ENCODE measurements around the gene HOXD13. TPM values are rescaled to one million over a fixed set of nuclear protein-coding genes. Genes with fewer than 3 reads are reported as not detected.

HOXD13 gene
- total and polyA plus RNA-seq, 2 of the 8 experiments (the other 6 are each of a cell fraction or from before 2014, with no cell fraction given), result not detected

- H3K18ac ChIP-seq (ENCODE audit: extremely low read depth, low read length), result peak overlapping the region; percentile 32; the same call in 1 of the 2 replicates
- peaks cover 0 to 19% (median 0%) of the 10 kb centered on the region in 4 experiments; a peak in 1 of 8 replicates for H3K36me3 ChIP-seq (ENCODE audit: control insufficient read depth in 2 of 4, insufficient read depth in 4 of 4, low read length in 3 of 4)
- H2AFZ ChIP-seq (ENCODE audit: low read length), result no peak overlapping the region
- H3K4me2 ChIP-seq (ENCODE audit: insufficient read depth in 1 of 2, low read depth in 2 of 2, low read length in 2 of 2), result no peak overlapping the region
- H3K23ac ChIP-seq (ENCODE audit: insufficient read length), result no peak overlapping the region
- H2BK5ac ChIP-seq (ENCODE audit: low read depth, low read length), result no peak overlapping the region
- no peak overlapping the region for H2BK120ac ChIP-seq (replicated peaks; ENCODE audit: low read depth, low read length)
- DNase-seq (ENCODE audit: low read depth in 1 of 2, low spot score in 2 of 2) (peak in 1 of 2 experiments; percentile 29), FAIRE-seq (no peak)
- no peak overlapping the region; the same call in 1 of the 2 replicates for H2AK5ac ChIP-seq (ENCODE audit: low read depth, low read length)
- H3K4me3 ChIP-seq (ENCODE audit: extremely low read depth in 1 of 4, insufficient read depth in 2 of 4, low read depth in 3 of 4, low read length in 4 of 4), result no peak overlapping the region
- no peaks in the 10 kb centered on the region for H3K9me3 ChIP-seq (ENCODE audit: insufficient read depth in 2 of 2, low read depth in 1 of 2, low read length in 1 of 2)
- H2BK15ac ChIP-seq (ENCODE audit: low read length), result no peak overlapping the region
- POLR2A ChIA-PET (ENCODE audit: partially characterized antibody), result no interaction called here
- peaks cover 7 to 29% of the 10 kb centered on the region in 2 experiments for H4K20me1 ChIP-seq (replicated peaks in 1 of 2; ENCODE audit: control insufficient read depth in 1 of 2, insufficient read depth in 2 of 2, low read length in 2 of 2)
- no peaks in the 10 kb centered on the region for H3K79me1 ChIP-seq (ENCODE audit: low read depth, low read length)
- no peaks in the 10 kb centered on the region for H3K79me2 ChIP-seq (ENCODE audit: control insufficient read depth in 1 of 2, insufficient read depth in 2 of 2, low read length in 2 of 2)
- peaks cover 3% of the 10 kb centered on the region; the same call in 1 of the 2 replicates for H3K23me2 ChIP-seq (ENCODE audit: low read depth, low read length)
- H2BK12ac ChIP-seq (ENCODE audit: low read depth, low read length), result no peak overlapping the region
- H4K8ac ChIP-seq (ENCODE audit: extremely low read depth, insufficient read depth, low read length), result no peak overlapping the region
- CTCF ChIA-PET (ENCODE audit: partially characterized antibody), result interaction anchor here (0.7 to 4.5 kb wide), 13 partner anchors 8 to 519 kb away, joined by 3 to 30 read pairs (median 5); partner anchors contain the start of genes HOXD4 and MTX2
- H3K4ac ChIP-seq (replicated peaks; ENCODE audit: insufficient read length, low read depth, low read length), result no peak overlapping the region
- no peak overlapping the region for H4K91ac ChIP-seq (replicated peaks; ENCODE audit: insufficient read length, low read length)
- no peak overlapping the region for H4K5ac ChIP-seq (ENCODE audit: insufficient read length, low read depth, low read length)
- no peak overlapping the region for H2BK20ac ChIP-seq (ENCODE audit: low read length)
- no peak overlapping the region for H3K27ac ChIP-seq (ENCODE audit: low read depth, low read length)
- H3K27me3 ChIP-seq (replicated peaks in 1 of 4; ENCODE audit: control insufficient read depth in 3 of 4, extremely low read depth in 1 of 4, insufficient read depth in 3 of 4, low read length in 3 of 4), result peaks cover 93 to 100% (median 98%) of the 10 kb centered on the region in 4 experiments
- H3K9ac ChIP-seq (replicated peaks in 1 of 4; ENCODE audit: extremely low read depth in 1 of 4, low read depth in 3 of 4, low read length in 3 of 4), result no peak overlapping the region
- TF ChIP-seq MAX (IDR thresholded peaks at IDR 0.05) (no peak), MAFK (IDR thresholded peaks at IDR 0.05; ENCODE audit: low read depth, low read length) (no peak), EGR1 (IDR thresholded peaks at IDR 0.05; ENCODE audit: borderline replicate concordance, low read depth, low read length) (no peak), SUZ12 (IDR thresholded peaks at IDR 0.05; ENCODE audit: low read length) (peak; percentile 12; the same call in 1 of the 2 replicates), ATF3 (IDR thresholded peaks at IDR 0.05; ENCODE audit: insufficient read depth, low read depth, low read length) (no peak), CBX8 (IDR thresholded peaks at IDR 0.05; ENCODE audit: borderline replicate concordance, low read depth, low read length) (peak; percentile 65; the same call in 1 of the 2 replicates)
- H3K14ac ChIP-seq (ENCODE audit: insufficient read length), result no peak overlapping the region
- no peak overlapping the region for H3K56ac ChIP-seq (replicated peaks; ENCODE audit: insufficient read length, low read depth, low read length)
- peaks cover 0 to 12% (median 4%) of the 10 kb centered on the region in 4 experiments for H3K4me1 ChIP-seq (replicated peaks in 1 of 4; ENCODE audit: control insufficient read depth in 3 of 4, insufficient read depth in 4 of 4, low read length in 3 of 4)
Measured at GRCh38 chr2:176133389-176133788, 40.9 kb downstream of the HOXD13 start.

All from H1 (cell line).